ENCODE measurements around the gene CDK13. TPM values are rescaled to one million over a fixed set of nuclear protein-coding genes. Genes with fewer than 3 reads are reported as not detected.

The CDK13 gene
- total RNA-seq, 1 donor from 2014 or later = 68.6 TPM

- DNase-seq (ENCODE audit: low spot score in 2 of 2) = no peak
- H3K36me3 ChIP-seq = no peaks in the 10 kb centered on the region
- H3K4me3 ChIP-seq = no peak overlapping the region
- H3K27me3 ChIP-seq = no peaks in the 10 kb centered on the region
- peaks cover 0 to 17% of the 10 kb centered on the region in 2 donors for H3K4me1 ChIP-seq
- no peak for TF ChIP-seq CTCF (IDR thresholded peaks at IDR 0.05)
- H3K27ac ChIP-seq = no peak overlapping the region
- H3K9me3 ChIP-seq = no peaks in the 10 kb centered on the region
- intact Hi-C loops (cut with DNase I) = no loop called here
Observed at GRCh38 chr7:39978230-39978934, 28.3 kb downstream of the CDK13 start.

DNA sequence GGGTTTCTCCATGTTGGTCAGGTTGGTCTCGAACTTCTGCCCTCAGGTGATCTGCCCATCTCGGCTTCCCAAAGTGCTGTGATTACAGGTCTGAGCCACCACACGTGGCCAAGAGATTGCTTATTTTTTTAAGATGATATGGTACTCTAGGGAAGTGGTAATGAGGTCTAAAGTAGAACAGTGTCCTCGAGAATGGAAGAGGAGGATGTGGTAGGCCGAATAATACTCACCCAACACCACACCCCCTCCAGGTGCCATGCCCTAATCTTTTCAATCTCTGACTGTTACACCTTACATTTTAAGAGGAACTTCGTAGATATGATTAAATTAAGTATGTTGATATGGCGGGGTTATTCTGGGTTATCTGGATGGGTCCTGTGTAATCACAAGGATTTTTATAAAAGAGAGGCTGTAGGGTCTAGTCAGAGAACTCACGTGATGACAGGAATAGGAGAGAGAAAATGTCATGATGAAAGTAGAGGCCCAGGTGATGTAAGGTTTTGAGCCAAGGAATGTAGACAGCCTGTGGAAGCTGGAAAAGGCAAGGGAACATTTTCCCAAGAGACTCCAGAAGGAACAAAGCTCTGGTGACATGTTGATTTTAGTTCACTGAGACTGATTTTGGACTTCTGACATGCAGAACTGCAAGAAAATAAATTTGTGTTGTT, 29.5 kb downstream of the CDK13 start:
- no peak overlapping the region for H3K27ac ChIP-seq
- no peaks in the 10 kb centered on the region for H3K9me3 ChIP-seq
- no peak for DNase-seq (ENCODE audit: low spot score in 2 of 2)
- H3K36me3 ChIP-seq = no peaks in the 10 kb centered on the region
- H3K27me3 ChIP-seq = no peaks in the 10 kb centered on the region
- H3K4me1 ChIP-seq = peaks cover 0 to 17% of the 10 kb centered on the region in 2 donors
- intact Hi-C loops (cut with DNase I) = no loop called here
- TF ChIP-seq CTCF (IDR thresholded peaks at IDR 0.05) = no peak
- H3K4me3 ChIP-seq = no peak overlapping the region

- H3K4me3 ChIP-seq = no peak overlapping the region
- no peak for TF ChIP-seq CTCF (IDR thresholded peaks at IDR 0.05)
- peaks cover 0 to 5% of the 10 kb centered on the region in 2 donors for H3K4me1 ChIP-seq
- no peak for DNase-seq (ENCODE audit: low spot score in 2 of 2)
- intact Hi-C loops (cut with DNase I) = no loop called here
- H3K9me3 ChIP-seq = no peaks in the 10 kb centered on the region
- H3K27ac ChIP-seq = no peak overlapping the region
- H3K27me3 ChIP-seq = no peaks in the 10 kb centered on the region
- peaks cover 0 to 6% of the 10 kb centered on the region in 2 donors for H3K36me3 ChIP-seq
Observed at GRCh38 chr7:39985398-39985918, 35.4 kb downstream of the CDK13 start.

DNA sequence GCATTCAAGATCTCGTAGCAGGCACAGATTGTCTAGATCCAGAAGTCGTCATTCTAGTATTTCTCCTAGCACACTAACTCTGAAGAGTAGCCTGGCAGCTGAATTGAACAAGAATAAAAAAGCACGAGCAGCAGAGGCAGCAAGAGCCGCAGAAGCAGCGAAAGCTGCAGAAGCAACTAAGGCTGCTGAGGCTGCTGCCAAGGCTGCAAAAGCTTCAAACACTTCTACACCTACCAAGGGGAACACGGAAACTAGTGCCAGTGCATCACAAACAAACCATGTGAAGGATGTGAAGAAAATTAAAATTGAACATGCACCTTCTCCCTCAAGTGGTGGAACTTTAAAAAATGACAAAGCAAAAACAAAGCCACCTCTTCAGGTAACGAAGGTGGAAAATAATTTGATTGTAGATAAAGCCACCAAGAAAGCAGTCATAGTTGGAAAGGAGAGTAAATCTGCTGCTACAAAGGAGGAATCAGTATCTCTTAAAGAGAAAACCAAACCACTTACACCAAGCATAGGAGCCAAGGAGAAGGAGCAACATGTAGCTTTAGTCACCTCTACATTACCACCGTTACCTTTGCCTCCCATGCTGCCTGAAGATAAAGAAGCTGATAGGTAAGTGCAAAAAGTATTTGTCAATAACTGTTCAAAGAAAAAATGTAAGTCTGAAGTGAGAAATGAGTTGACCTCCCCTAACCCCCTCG, 37.7 kb downstream of the CDK13 start:
- intact Hi-C loops (cut with DNase I) = no loop called here
- peaks cover 0 to 6% of the 10 kb centered on the region in 2 donors for H3K36me3 ChIP-seq
- no peaks in the 10 kb centered on the region for H3K27me3 ChIP-seq
- H3K27ac ChIP-seq = no peak overlapping the region
- DNase-seq (ENCODE audit: low spot score in 2 of 2) = no peak
- peaks cover 0 to 5% of the 10 kb centered on the region in 2 donors for H3K4me1 ChIP-seq
- H3K4me3 ChIP-seq = no peak overlapping the region
- TF ChIP-seq CTCF (IDR thresholded peaks at IDR 0.05) = no peak
- H3K9me3 ChIP-seq = no peaks in the 10 kb centered on the region

DNA sequence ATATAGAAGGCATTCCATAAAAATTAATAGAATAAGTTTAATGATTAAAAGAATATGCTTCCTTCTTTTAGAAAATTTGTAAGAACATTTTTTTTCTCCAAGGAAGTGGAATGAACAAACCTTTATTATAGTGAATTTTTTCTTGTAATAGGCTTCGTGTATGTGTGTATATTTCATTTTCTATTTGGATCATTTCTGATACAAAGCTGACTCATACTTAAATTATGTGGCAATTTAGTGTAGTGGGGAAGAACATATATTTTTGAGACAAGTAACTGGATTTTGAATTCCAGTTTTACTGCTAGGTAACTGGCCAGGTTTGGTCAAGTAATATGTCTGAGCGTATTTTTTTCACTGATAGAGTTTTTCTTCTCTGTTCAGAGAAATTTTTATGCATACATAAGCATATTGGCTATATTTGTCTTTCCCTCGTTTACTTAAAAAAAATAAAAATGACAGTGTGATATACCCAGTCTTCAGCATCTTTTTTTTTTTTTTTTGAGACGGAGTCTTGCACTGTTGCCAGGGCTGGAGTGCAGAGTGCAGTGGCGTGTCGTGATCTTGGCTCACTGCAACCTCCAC, 50.8 kb downstream of the CDK13 start:
- no peak for DNase-seq (ENCODE audit: low spot score in 2 of 2)
- no peak overlapping the region for H3K27ac ChIP-seq
- peaks cover 0 to 19% of the 10 kb centered on the region in 2 donors for H3K36me3 ChIP-seq
- H3K9me3 ChIP-seq = no peaks in the 10 kb centered on the region
- intact Hi-C loops (cut with DNase I) = no loop called here
- H3K4me1 ChIP-seq = no peaks in the 10 kb centered on the region
- TF ChIP-seq CTCF (IDR thresholded peaks at IDR 0.05) = no peak
- H3K27me3 ChIP-seq = no peaks in the 10 kb centered on the region
- H3K4me3 ChIP-seq = no peak overlapping the region
